ENCODE results near the gene MAPT.
A peak's percentile ranks its signal among the peaks of the same experiment; 100 is the strongest.
"Not testable (repeated sequence)": the region's sequence is repeated elsewhere in the genome, so short reads cannot be mapped to it uniquely, and the experiment has no call there.

MAPT gene

DNA sequence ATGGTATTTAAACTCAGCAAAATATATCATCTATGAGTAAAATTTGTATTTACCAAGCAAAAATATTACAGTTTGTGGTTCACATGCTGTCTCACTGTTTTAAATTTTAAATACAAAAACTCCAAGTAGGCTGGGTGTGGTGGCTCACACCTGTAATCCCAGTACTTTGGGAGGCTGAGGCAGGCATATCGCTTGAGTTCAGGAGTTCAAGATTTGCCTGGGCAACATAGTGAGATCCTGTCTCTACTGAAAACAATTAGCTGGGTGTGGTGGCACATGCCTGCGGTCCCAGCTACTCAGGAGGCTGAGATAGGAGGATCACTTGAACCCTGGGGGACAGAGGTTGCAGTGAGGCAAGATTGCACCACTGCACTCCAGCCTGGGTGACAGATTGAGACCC lies 37.3 kb downstream of the MAPT start:
- no peak for DNase-seq

GRCh38 chr17:45934044-45934979 lies 40.0 kb downstream of the MAPT start:
- DNase-seq: no peak

GRCh38 chr17:45935197-45935709 lies 40.9 kb downstream of the MAPT start:
- no peak for DNase-seq

DNA sequence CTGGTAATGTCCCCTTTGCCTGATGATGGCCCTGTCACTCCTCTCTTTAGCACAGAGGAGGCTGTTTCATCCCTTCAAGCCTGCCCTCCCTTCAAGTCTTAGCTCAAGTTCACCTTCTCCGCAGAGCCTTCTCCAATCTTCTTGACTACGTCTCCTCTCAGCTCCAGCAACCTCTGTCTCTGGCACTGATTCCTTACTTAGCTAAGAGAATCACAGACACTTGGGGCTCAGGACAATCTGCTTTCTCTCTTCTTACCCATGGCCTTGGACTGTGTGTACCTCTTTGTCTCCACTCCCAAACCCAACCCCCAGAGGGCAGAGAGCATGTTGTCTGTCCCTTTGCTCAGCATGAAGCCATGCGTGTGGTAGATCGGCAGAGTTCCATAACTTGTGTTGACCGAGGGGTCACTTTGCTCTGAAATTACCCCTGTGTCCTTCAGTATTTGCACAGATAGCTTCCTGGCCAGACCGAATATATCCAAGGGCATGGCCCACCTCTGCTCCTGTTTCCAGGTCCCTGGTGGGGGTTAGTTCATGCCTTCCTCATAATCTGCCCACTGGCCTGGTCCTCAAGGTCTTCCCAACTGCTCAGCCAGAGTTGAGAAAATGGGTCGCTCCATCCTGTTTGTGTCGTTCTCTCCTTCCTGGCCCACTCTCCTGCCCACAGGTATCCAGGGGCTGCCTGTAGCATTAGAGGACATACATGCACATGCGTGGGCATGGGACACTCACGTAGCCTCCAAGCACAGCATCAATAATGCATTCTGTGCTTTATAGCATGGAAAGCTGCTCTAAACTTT lies 41.6 kb downstream of the MAPT start:
- no peak for DNase-seq

DNA sequence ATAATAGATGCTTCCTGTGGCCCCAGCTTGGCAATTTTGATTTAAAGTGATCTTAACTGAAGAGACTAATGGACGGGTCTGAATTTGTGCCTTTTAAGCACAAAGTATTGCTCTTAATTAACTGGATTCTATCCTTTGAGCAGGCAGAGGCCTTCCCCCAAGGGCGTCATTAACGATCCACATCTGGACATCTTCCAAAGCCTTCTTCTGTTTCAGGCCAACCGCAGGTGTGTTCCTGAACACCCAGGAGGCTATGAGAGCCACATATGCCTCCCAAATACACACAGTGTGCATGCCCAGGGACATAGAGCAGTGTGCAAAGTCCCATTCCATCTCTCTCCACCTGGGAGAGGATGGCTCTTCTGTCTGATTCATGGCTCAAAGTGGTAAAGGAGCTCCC lies 42.3 kb downstream of the MAPT start:
- no peak for DNase-seq

DNA sequence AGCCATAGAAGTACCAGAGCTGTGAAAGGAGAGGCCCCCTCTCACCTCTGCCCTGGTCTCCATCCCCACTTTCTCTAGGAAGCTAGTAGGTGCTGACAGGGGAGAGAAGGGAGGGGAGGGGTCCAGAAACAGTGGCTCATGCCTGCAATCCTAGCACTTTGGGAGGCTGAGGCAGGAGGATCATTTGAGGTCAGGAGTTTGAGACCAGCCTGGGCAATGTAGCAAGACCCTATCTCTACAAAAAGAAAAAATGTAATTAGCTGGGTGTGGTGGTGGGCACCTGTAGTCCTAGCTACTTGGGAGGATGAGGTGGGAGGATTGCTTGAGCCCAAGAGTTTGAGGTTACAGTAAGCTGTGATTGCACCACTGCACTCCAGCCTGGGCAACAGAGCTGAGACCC lies 42.8 kb downstream of the MAPT start:
- not testable (repeated sequence) for DNase-seq

- DNase-seq: no peak
Measured at GRCh38 chr17:45939395-45939794, 45.0 kb downstream of the MAPT start.

- no peak for DNase-seq
Measured at GRCh38 chr17:45940293-45940692, 45.9 kb downstream of the MAPT start.

GRCh38 chr17:45940826-45941225 lies 46.5 kb downstream of the MAPT start:
- DNase-seq: no peak

- no peak for DNase-seq
Measured at GRCh38 chr17:45941395-45941794, 47.0 kb downstream of the MAPT start.

DNA sequence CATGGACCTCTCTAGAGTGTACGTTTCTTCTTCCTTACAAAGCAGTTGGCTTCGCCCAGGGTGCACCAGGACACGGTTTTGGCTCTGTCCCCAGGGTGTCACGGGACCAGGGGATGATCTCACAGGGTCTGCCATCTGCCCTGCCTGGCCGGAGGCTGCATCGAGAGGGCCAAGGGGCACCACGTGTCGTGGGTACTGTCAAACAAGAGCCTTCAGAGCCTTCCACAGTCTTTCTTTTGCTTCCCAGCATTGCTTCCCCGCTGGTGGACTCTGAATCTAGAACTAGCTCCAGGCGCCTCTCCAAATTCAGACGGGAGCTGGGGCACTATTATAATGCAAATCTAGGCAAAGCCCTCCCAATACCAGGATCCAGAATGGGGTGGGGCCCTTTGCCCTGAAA lies 47.9 kb downstream of the MAPT start:
- DNase-seq: no peak

DNA sequence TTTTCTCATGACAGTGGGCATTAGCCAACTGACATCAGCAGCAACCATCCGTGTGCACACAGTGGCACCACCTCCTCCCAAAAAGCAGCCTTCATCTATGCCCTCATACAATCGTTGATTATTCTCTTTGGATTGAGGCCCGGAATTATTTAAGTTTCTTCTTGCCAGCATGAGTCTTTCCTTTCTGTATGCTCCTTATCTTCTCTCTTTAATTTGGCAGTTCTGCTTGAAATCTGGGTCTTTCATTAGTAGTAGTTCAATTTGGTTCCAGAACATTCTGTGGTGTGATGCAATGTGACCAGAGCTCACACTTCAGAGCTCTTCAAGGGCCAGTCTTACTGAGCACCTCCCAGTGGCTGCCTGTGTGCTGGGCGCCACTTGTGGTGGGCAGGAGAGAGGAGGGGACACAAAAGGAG lies 52.5 kb downstream of the MAPT start:
- no peak for DNase-seq

DNA sequence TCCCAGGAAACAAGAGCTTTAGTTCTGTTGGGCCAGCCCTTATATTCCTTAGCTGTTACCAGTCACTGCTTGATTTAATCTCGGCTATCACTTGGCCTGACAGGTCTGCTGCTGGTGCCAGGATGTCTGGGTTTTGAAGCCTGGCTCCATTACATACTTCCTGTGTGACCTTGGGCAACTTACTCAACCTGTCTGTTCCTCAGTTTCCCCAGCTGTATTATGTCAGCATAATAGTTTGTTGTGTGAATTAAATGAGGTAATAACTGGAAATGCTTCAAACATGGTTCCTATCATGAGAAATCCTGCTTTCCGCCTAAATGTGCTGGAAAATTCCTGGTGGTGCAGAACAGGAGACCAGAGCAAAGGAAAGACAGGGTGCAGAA lies 54.1 kb downstream of the MAPT start:
- DNase-seq: no peak

DNA sequence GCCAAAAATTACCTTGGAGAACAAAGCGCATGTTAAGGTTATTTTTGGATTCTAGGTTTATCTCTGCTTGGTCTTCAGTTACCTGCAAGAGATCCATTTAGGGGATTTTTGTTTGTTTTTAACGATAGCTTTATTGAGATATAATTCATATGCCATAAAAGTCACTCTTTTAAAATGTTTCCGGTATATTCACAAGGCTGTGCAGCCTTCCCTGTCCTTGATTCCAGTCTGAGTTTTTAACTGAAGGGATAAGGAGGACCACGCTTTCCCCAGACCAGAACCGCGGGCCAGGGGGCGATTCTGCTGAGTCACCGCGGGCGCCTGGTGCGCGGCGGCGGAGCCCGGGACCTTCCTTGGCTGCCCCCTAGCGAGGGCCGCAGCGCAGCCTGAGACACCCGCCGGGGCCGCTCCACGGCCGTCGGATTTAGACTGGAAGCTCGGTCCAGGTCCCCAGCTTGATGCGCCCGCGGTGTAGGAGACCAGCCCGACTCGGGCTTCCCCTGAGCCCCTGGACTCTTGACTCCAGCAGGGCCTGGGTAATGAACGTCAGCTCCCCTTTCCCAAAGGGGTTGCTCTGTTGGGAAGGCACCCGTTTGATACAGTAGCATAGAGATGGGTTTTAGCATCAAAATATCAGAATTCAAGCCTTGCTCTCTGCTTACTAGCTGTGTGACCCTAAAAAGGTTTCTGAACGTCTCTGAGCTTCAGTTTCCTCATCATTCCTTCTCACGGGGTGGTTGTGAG lies 54.7 kb downstream of the MAPT start:
- peak; percentile 72 for DNase-seq

DNA sequence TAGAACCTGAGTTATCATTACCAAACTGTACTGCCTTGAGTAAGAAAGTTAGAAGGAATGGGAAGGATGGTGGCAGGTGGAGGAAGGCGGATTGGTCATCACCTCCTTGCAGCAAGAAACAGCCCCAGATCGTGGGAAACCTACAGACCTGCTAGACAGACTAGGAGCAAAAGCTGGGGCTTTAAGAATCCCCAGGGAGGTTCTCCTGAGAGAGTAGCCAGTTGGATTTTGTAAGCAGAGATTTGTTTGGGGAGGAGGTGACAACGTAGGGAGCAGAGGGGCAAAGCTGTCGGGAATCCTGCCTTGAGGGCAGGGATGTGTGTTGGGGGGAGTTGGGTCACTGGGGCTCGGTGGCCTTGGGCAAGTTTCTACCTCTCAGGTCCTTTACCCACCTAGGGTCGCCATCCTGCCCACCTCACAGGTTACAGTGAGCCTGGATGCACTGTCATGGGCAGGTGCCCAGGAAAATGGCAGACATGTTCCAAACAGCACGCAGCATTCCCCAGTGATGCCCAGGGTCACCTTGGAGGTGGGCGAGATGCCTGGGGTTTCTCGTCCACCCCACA lies 55.5 kb downstream of the MAPT start:
- no peak for DNase-seq

- DNase-seq: no peak
Measured at GRCh38 chr17:45950888-45951287, 56.5 kb downstream of the MAPT start.

DNA sequence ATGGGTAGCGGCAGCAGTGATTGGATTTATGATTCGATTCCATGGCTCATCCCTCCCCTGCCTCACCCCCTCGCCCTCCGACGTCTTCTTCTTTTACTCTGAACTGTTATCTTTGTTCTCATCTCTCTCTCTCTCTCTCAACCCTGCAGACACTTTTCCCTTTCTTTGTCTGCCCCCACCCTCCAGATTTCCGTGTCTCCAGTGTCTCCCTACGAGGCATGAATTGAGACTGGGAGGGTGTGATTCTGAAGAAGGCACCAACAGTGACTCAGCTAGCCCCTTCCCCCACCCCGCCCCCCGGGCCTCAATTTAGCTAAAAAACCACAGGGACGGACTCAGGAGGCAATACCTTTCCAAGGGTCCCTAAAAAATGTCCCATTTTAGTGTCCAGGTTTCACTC lies 57.0 kb downstream of the MAPT start:
- DNase-seq: no peak

DNA sequence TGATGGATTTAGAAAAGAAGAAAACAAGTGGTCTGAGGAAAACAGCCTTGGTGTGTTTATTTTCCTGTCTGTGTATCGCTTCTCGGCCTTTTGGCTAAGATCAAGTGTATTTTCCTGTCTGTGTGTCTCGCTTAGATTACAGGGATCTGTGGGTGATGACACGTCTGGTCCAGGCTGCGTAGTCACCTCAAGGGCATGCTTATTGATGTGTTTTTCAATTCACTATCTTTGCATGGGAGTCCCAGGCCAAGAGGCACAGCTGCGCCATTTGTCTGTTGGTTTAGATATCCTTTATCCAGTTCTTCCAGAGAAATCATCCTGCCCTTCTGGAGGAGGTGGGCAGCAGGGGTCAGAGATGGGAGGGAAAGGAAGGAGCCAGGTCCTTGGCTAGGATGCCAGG lies 57.6 kb downstream of the MAPT start:
- DNase-seq: no peak

DNA sequence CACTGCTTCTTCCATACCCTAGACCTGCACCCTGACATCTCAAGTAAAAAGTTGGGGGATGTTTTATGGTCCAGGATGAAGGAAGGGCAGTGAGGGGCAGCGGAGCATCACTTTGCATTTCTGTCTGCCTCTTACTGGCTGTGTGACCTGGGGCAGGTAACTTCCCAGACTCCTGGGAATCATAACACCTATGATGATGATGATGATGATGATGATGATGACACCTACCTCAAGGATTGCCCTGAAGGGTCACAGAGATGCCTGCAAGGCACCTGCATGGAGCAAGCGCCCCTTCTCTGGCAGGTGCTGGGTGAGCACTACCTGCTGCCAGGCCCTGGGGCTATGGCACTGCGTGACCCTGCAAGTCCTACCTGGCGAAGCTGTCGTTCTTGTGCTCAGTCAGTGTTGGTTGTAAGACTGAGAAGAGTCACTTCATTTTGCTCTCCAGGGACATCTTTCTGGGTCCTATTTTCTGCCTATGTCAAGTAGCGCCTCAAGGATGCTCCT lies 58.5 kb downstream of the MAPT start:
- DNase-seq: no peak

DNA sequence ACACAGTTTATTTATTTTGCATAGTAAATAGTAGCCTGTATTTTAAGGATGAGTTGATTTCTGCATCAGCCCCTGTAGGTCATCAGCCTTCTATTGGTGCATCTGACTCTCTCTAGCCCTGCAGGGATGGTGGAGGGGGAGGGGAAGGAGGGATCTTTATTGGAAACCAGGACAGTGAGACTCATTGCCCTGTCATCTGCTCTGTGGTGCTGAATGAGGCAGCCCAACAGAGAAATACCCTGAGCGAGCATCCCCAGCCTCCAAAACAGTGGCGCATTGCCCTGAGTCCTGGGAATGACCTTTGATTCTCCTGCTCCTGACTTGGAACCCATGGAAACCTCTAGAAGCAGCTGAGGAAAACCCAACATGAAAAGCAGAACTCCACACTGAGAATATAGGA lies 59.2 kb downstream of the MAPT start:
- no peak for DNase-seq

DNA sequence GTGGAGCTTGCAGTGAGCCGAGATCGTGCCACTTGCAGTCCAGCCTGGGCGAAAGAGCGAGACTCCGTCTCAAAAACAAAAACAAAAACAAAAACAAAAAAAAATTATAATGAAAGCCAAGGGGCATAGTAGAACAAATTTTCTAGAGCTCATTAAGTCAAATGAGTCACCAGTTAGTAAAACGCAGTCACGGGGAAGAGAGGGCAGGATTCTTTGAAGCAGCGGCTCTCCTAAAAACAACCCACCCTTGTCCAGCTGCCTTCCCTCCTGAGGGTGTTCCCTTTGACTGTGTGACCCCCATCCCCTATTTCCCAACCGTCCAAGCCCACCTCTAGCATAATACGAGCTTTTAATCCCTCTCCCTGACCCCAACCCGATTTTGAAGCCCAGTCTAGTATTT lies 60.6 kb downstream of the MAPT start:
- DNase-seq: no peak

DNA sequence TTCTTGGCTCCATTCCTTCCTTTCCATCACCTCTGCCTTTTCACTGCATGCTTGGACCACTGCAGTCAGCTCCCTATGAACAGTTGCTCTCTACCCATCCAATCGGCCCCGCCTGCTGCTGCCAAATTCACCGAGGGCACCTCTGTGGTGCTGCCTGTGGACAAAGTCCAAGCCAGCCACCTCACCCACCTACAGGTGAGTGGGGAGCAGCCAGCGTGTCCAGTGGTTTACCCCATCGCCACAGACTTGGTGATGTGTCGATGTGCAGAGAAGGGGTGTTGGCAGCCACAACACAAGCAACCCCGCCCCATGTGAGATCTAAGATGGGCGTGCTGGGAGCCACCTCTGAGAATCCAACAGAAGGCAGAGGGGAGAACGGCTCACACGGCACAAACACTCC lies 61.0 kb downstream of the MAPT start:
- DNase-seq: no peak

DNA sequence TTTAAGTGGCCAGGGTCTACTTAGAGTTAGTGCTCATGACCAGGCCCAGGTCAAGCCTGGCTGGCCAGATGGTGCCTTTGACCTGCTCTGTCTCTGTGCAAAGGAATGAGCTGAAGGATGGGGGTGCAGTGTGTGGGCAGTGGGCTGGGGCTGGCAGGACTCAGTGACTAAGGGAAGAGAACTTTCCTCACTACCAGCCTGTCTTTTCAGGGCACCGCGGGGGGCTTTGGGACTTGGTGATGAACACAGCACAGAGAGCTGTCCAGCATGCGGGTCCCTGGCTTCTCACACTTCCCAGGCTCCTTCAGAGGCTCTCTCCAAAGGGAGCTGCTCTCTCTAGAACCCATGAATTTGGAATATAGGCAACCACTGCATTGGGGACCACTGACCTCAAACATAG lies 61.7 kb downstream of the MAPT start:
- no peak for DNase-seq

Measured in activated naive CD4-positive, alpha-beta T cell treated with Interleukin-2 at 50 U/mL for 16 hours (primary cell).